Left lung (tissue), 10 donors: ENCODE data around the gene DUSP28. TPM values are rescaled to one million over a fixed set of nuclear protein-coding genes. Genes with fewer than 3 reads are reported as not detected.
A peak's percentile ranks its signal among the peaks of the same experiment; 100 is the strongest.

Experiments
- ATAC-seq: fragments of 200-7000 bp; cut with Tn5 transposase; one replicate; pipeline ENCODE4 v1.9.1; 2020; ENCODE audit warnings: moderate library complexity
- DNase-seq, 4 donors: peaks; one replicate each; pipeline ENCODE4 v3.0.0-alpha.2; 2013 to 2020
- H3K27ac ChIP-seq, 2 donors: fragments of 200-600 bp; sonication (generic) in 1 of 2; one replicate each; pipeline versions ENCODE4 v1.5.0 to v1.8.0; 2020 to 2021
- H3K27me3 ChIP-seq, 2 donors: fragments of 200-600 bp; sonication (generic) in 1 of 2; one replicate each; pipeline versions ENCODE4 v1.5.0 to v1.8.0; 2020 to 2021
- H3K36me3 ChIP-seq, 2 donors: fragments of 200-600 bp; sonication (generic) in 1 of 2; one replicate each; pipeline versions ENCODE4 v1.5.0 to v1.8.0; 2020 to 2021
- H3K4me1 ChIP-seq, 2 donors: fragments of 200-600 bp; one replicate each; pipeline ENCODE4 v1.8.0; 2021
- H3K4me3 ChIP-seq, 2 donors: fragments of 200-600 bp; sonication (generic) in 1 of 2; one replicate each; pipeline versions ENCODE4 v1.5.0 to v1.8.0; 2020 to 2021; ENCODE audit warnings: mild to moderate bottlenecking in 1 of 2
- H3K9me3 ChIP-seq, 2 donors: fragments of 200-600 bp; sonication (generic) in 1 of 2; one replicate each; pipeline versions ENCODE4 v1.5.0 to v1.8.0; 2020 to 2021
- intact Hi-C, 2 donors: fragments of 100-400 bp; cut with DNase I; formaldehyde crosslinking; loops; one replicate each; pipeline versions ENCODE4 v1.11.2 to v1.14.2; 2022
- polyA plus RNA-seq, 6 donors: library from polyadenylated mRNA; unstranded; fragments of 120-200 nt; gene quantifications; one replicate each; pipeline ENCODE4 v1.2.1, GENCODE V29; 2013; ENCODE audit not compliant: insufficient read length in 6 of 6
- total RNA-seq, 2 donors: library from RNA; stranded (reverse); fragmentation: NEBNext Ultra II Directional; extraction: Animal tissue kit (Norgen Biotek cat#: 25700); gene quantifications; one replicate each; pipeline ENCODE4 v1.2.1, GENCODE V29; 2021
- TF ChIP-seq, protein P1 (sequence below), 2 donors: fragments of 200-600 bp; sonication (generic) in 1 of 2; IDR thresholded peaks; one replicate each; pipeline versions ENCODE4 v1.5.0 to v1.8.0; 2021; ENCODE audit warnings: antibody characterized with exemption in 2 of 2
- donor health status: DM: no; HTN: yes; CAD: no.
- donor health status: DM: no; HTN: no; CAD: no.

DUSP28 gene
- total and polyA plus RNA-seq, 8 donors = 2.4 to 7.6 (median 5.5) TPM

DNA sequence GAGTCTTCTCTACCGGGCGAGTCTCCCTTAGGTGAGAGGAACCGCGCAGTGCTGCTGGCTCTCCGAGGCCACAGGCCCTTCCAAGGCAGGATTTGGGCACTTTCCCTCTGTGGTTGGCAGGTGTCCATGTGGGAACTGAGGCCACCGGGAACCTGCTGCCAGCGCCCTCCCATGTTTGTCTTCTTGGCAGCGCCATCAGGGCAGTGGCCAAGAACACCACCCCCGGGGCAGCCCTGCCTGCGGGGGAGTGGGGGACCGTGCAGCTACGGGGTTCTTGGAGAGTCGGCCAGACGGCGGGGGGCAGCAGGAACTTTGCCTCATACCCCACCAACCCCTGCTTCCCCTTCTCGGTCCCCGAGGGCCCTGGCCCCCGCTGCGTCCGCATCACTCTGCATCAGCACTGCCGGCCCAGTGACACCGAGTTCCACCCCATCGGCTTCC lies 36.4 kb downstream of the DUSP28 start:
- H3K36me3 ChIP-seq = peaks cover 0 to 98% of the 10 kb centered on the region in 2 donors
- H3K9me3 ChIP-seq = no peaks in the 10 kb centered on the region
- peak in 2 of 4 donors; percentile 19 to 63 for DNase-seq
- ATAC-seq = no peak
- no peaks in the 10 kb centered on the region for H3K4me1 ChIP-seq
- no peak overlapping the region for H3K4me3 ChIP-seq
- TF ChIP-seq, protein P1, sequence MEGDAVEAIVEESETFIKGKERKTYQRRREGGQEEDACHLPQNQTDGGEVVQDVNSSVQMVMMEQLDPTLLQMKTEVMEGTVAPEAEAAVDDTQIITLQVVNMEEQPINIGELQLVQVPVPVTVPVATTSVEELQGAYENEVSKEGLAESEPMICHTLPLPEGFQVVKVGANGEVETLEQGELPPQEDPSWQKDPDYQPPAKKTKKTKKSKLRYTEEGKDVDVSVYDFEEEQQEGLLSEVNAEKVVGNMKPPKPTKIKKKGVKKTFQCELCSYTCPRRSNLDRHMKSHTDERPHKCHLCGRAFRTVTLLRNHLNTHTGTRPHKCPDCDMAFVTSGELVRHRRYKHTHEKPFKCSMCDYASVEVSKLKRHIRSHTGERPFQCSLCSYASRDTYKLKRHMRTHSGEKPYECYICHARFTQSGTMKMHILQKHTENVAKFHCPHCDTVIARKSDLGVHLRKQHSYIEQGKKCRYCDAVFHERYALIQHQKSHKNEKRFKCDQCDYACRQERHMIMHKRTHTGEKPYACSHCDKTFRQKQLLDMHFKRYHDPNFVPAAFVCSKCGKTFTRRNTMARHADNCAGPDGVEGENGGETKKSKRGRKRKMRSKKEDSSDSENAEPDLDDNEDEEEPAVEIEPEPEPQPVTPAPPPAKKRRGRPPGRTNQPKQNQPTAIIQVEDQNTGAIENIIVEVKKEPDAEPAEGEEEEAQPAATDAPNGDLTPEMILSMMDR (IDR thresholded peaks at IDR 0.05) = no peak
- H3K27ac ChIP-seq = no peak overlapping the region
- intact Hi-C loops = no loop called here
- no peaks in the 10 kb centered on the region for H3K27me3 ChIP-seq

DNA sequence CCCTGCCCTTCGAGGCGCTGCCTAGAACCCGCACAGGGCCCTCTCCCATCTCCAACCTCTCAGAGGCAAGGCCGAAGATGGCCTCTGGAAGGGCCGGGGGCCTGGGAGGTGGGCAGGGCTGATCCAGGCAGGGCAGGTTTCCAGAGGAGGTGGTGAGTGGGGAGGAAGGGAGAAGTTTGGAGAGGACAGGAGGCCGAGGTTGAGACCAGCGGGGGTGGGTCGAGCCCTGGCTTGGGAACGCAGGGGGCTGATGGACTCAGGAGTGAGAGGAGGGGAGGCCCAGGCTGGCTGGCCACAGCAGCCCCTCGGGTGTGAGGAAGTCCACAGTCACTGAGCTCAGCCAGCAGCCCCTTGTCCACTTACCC lies 36.9 kb downstream of the DUSP28 start:
- peaks cover 0 to 98% of the 10 kb centered on the region in 2 donors for H3K36me3 ChIP-seq
- intact Hi-C loops = no loop called here
- TF ChIP-seq, protein P1 (IDR thresholded peaks at IDR 0.05) = no peak

DNA sequence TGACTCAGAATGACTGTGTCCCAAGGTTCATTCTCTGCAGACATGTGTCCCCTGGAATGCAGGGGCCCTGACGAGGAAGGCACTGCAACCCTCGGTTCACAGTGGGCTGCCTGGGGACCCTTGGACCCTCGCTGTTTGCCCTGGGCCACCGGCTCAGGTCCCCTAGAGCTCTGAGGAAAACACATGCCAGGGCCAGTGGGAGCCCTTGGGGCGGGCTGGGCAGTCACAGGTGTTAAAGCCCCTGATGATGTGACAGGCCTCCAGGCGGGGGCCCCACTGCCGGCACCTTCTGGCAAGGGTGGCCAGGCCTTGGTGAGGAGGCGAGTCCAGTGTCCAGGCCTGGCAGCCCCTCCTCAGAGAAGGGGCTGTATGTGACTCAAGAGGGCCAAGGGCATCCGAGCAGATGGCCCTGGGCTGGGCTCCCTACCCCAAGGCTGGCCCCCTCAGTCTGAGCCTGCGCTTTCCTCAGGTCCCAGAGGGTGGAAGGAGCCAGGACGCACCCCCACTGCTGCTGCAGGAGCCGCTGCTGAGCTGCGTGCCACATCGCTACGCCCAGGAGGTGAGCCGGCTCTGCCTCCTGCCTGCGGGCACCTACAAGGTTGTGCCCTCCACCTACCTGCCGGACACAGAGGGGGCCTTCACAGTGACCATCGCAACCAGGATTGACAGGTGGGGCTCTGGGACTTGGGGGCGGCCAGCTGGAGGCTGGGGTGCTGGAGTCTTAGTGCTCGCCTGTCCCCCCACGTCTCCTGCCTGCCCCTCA lies 37.4 kb downstream of the DUSP28 start:
- intact Hi-C loops = no loop called here
- TF ChIP-seq, protein P1 (IDR thresholded peaks at IDR 0.05) = no peak
- Histone ChIP-seq H3K27ac (no peak overlapping the region), H3K4me3 (no peak overlapping the region), H3K27me3 (no peaks in the 10 kb centered on the region), H3K4me1 (no peaks in the 10 kb centered on the region), H3K9me3 (no peaks in the 10 kb centered on the region), H3K36me3 (peaks cover 0 to 94% of the 10 kb centered on the region in 2 donors)
- ATAC-seq (no peak), DNase-seq (peak in 2 of 4 donors; percentile 23 to 69)

More for the DNA sequence above, 36.9 kb downstream of the DUSP28 start:
- no peak overlapping the region for H3K4me3 ChIP-seq
- no peaks in the 10 kb centered on the region for H3K27me3 ChIP-seq
- H3K27ac ChIP-seq = no peak overlapping the region
- H3K9me3 ChIP-seq = no peaks in the 10 kb centered on the region
- ATAC-seq (no peak), DNase-seq (peak in 2 of 4 donors; percentile 12 to 51)
- no peaks in the 10 kb centered on the region for H3K4me1 ChIP-seq

DNA sequence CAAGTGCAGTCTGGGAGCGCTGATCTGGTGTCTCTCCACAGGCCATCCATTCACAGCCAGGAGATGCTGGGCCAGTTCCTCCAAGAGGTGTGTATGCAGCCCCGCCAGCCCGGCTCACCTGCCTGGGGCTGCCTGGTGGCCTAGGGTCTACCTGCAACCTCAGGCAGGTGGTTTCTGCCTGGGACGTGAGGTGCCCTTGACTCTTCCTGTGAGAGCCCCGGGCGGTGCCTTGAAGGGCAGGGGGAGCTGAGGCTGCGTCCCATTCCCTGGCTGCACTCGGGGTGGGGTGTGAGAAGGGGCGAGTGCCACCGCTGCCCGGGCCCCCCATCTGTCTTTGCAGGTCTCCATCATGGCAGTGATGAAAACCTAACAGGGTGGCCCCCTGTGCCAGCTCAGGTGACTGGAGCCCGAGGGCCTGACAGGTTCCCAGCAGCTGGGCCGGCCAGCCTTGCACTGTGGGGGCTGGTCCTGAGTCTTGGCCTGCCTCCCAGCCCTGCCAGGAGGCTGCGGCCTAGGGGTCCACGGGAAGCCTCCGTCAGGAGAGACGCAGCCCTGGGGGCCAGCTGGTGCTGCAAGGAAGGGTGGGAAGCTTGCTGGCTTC lies 38.3 kb downstream of the DUSP28 start:
- Histone ChIP-seq H3K4me1 (no peaks in the 10 kb centered on the region), H3K4me3 (no peak overlapping the region), H3K36me3 (peaks cover 0 to 86% of the 10 kb centered on the region in 2 donors), H3K27ac (no peak overlapping the region), H3K27me3 (no peaks in the 10 kb centered on the region), H3K9me3 (no peaks in the 10 kb centered on the region)
- TF ChIP-seq, protein P1 (IDR thresholded peaks at IDR 0.05) = no peak
- intact Hi-C loops = no loop called here
- peak in 2 of 4 donors; percentile 25 to 80 for DNase-seq
- ATAC-seq = no peak

DNA sequence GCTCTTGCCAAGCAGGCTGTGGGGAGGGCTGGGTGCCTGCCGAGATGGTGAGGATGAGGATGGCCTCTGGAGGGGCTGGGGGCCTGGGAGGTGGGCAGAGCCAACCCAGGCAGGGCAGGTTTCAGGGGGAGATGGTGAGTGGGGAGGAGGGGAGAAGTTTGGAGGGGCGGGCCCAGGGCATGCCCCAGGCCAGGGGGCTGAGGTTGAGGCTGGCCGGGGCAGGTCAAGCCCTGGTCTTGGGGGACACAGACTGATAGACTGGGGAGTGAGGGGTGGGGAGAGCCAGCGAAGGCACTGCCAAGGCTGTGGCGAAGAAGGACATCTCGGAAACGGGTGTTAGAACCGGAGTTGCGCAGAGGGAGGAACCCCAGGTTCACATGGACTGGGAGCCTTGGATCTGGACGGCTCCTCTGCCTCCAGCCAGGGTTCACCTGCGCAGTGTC lies 39.0 kb downstream of the DUSP28 start:
- intact Hi-C loops = no loop called here
- H3K4me3 ChIP-seq = no peak overlapping the region
- H3K4me1 ChIP-seq = peaks cover 1 to 5% of the 10 kb centered on the region in 2 donors
- H3K27me3 ChIP-seq = no peaks in the 10 kb centered on the region
- H3K9me3 ChIP-seq = no peaks in the 10 kb centered on the region
- ATAC-seq (no peak), DNase-seq (peak in 2 of 4 donors; percentile 26 to 69)
- H3K27ac ChIP-seq = no peak overlapping the region
- H3K36me3 ChIP-seq = peaks cover 0 to 79% of the 10 kb centered on the region in 2 donors
- TF ChIP-seq, protein P1 (IDR thresholded peaks at IDR 0.05) = no peak
